Stomach smooth muscle (tissue), 2 donors: ENCODE data around the gene KCTD16.

Experiments used
- H3K27ac ChIP-seq: one replicate; pipeline ENCODE4 v1.7.0; 2013; ENCODE audit warnings: mild to moderate bottlenecking, low read length, inconsistent platforms
- H3K27me3 ChIP-seq, 2 donors: one replicate each; pipeline ENCODE4 v1.7.0; 2013; ENCODE audit warnings: low read length in 2 of 2; ENCODE audit not compliant: insufficient read depth in 2 of 2, control insufficient read depth in 1 of 2
- H3K36me3 ChIP-seq, 2 donors: one replicate each; pipeline ENCODE4 v1.7.0; 2013; ENCODE audit warnings: low read length in 2 of 2; ENCODE audit not compliant: control insufficient read depth in 2 of 2, insufficient read depth in 2 of 2
- H3K4me1 ChIP-seq: one replicate; pipeline ENCODE4 v1.7.0; 2013; ENCODE audit warnings: low read length; ENCODE audit not compliant: control insufficient read depth, insufficient read depth
- H3K4me3 ChIP-seq, 2 donors: one replicate each; pipeline ENCODE4 v1.7.0; 2013; ENCODE audit warnings: low read length in 2 of 2
- H3K9ac ChIP-seq, 2 donors: one replicate each; pipeline ENCODE4 v1.7.0; 2013; ENCODE audit warnings: low read length in 2 of 2, mild to moderate bottlenecking in 1 of 2
- H3K9me3 ChIP-seq, 2 donors: one replicate each; pipeline ENCODE4 v1.7.0; 2013; ENCODE audit warnings: low read length in 2 of 2; ENCODE audit not compliant: control insufficient read depth in 2 of 2
- donor health status: healthy.
- donor health status: Pancreatic carcinoma.

The KCTD16 gene

GRCh38 chr5:144510845-144511579 lies 340.3 kb downstream of the KCTD16 start:
- H3K4me3 ChIP-seq = no peak overlapping the region
- no peaks in the 10 kb centered on the region for H3K36me3 ChIP-seq
- H3K9me3 ChIP-seq = peaks cover 0 to 6% of the 10 kb centered on the region in 2 donors
- no peak overlapping the region for H3K9ac ChIP-seq
- H3K27me3 ChIP-seq = no peaks in the 10 kb centered on the region
- H3K27ac ChIP-seq = no peak overlapping the region
- H3K4me1 ChIP-seq = no peaks in the 10 kb centered on the region

- Histone ChIP-seq H3K27me3 (no peaks in the 10 kb centered on the region), H3K9ac (no peak overlapping the region), H3K27ac (no peak overlapping the region), H3K4me3 (no peak overlapping the region), H3K36me3 (no peaks in the 10 kb centered on the region), H3K4me1 (no peaks in the 10 kb centered on the region), H3K9me3 (peaks cover 0 to 6% of the 10 kb centered on the region in 2 donors)
These were observed 341.0 kb downstream of the KCTD16 start for GRCh38 chr5:144511580-144512072.

- Histone ChIP-seq H3K36me3 (no peaks in the 10 kb centered on the region), H3K9me3 (no peaks in the 10 kb centered on the region), H3K9ac (no peak overlapping the region), H3K27me3 (no peaks in the 10 kb centered on the region), H3K4me1 (no peaks in the 10 kb centered on the region), H3K4me3 (no peak overlapping the region), H3K27ac (no peak overlapping the region)
These were observed 352.0 kb downstream of the KCTD16 start for GRCh38 chr5:144522698-144523097.

GRCh38 chr5:144525000-144525399 lies 354.3 kb downstream of the KCTD16 start:
- H3K4me3 ChIP-seq = no peak overlapping the region
- H3K27me3 ChIP-seq = no peaks in the 10 kb centered on the region
- no peaks in the 10 kb centered on the region for H3K4me1 ChIP-seq
- no peaks in the 10 kb centered on the region for H3K9me3 ChIP-seq
- H3K36me3 ChIP-seq = no peaks in the 10 kb centered on the region
- no peak overlapping the region for H3K9ac ChIP-seq
- H3K27ac ChIP-seq = no peak overlapping the region

GRCh38 chr5:144531188-144531587 lies 360.5 kb downstream of the KCTD16 start:
- Histone ChIP-seq H3K27ac (no peak overlapping the region), H3K36me3 (no peaks in the 10 kb centered on the region), H3K4me3 (no peak overlapping the region), H3K4me1 (no peaks in the 10 kb centered on the region), H3K9me3 (no peaks in the 10 kb centered on the region), H3K9ac (no peak overlapping the region), H3K27me3 (no peaks in the 10 kb centered on the region)
